Esophagus squamous epithelium (tissue), 4 donors: Measurements from ENCODE around the gene KDM4C.

ENCODE experiments used
- CTCF ChIP-seq, 6 experiments: fragments of 450-650 bp in 4 of 6; fragments of 200-600 bp in 2 of 6; sonication (generic) in 2 of 6; IDR thresholded peaks; one replicate each; pipeline ENCODE4 v1.5.1; 2016 to 2019; ENCODE audit warnings: antibody characterized with exemption in 6 of 6, mild to moderate bottlenecking in 4 of 6, moderate library complexity in 4 of 6
- POLR2A ChIP-seq, 4 donors: fragments of 450-650 bp; IDR thresholded peaks; one replicate each; pipeline ENCODE4 v1.6.1; 2017; ENCODE audit warnings: antibody characterized with exemption in 4 of 4, mild to moderate bottlenecking in 4 of 4, moderate library complexity in 3 of 4

- TF ChIP-seq CTCF (IDR thresholded peaks at IDR 0.05): no peak
- no peak for TF ChIP-seq POLR2A (IDR thresholded peaks at IDR 0.05)
These were observed 183.7 kb downstream of the KDM4C start for GRCh38 chr9:6941501-6941900.
